GM21576 (cell line): Measurements from ENCODE around the gene STK24.

Experiments
- ATAC-seq: cut with Tn5 transposase; IDR thresholded peaks from one replicate; pipeline ENCODE4 v1.9.1; 2021; ENCODE audit warnings: mild to moderate bottlenecking, moderate library complexity; ENCODE audit not compliant: unreplicated experiment

The STK24 gene

GRCh38 chr13:98493042-98493712 lies 83.7 kb downstream of the STK24 start:
- ATAC-seq = no peak

- no peak for ATAC-seq
These were observed 84.4 kb downstream of the STK24 start for GRCh38 chr13:98492335-98493041.

GRCh38 chr13:98490866-98491265 lies 86.0 kb downstream of the STK24 start:
- no peak for ATAC-seq

DNA sequence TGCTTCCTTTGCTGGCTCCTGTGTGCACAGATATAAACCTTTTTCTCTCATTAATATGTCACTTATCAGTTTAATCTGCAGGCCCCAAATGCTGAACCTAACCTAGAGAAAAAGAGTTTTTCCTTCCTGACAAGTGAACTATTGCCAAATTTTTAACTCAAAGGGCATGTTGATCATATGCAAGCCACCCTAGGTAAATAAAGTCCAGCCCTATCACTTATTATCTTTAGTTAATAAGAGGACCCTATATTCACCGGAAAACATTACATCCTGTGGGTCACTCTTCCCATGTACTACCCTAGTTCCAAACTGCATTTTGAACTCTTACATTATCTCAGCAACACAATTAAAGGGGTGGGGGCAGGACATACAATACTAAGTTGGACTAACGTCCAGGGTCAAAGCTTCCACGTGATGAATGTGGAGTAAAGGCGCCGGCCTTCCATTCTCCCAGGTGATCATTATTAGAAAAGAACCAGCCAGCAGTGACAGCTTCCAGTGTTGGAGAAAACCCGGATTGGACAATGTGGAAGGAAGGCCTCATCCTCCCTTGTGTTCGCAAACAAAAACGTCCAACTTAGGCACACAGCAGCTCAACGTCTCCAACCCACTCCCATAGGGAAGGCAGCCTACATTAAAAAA lies 86.6 kb downstream of the STK24 start:
- ATAC-seq = no peak

DNA sequence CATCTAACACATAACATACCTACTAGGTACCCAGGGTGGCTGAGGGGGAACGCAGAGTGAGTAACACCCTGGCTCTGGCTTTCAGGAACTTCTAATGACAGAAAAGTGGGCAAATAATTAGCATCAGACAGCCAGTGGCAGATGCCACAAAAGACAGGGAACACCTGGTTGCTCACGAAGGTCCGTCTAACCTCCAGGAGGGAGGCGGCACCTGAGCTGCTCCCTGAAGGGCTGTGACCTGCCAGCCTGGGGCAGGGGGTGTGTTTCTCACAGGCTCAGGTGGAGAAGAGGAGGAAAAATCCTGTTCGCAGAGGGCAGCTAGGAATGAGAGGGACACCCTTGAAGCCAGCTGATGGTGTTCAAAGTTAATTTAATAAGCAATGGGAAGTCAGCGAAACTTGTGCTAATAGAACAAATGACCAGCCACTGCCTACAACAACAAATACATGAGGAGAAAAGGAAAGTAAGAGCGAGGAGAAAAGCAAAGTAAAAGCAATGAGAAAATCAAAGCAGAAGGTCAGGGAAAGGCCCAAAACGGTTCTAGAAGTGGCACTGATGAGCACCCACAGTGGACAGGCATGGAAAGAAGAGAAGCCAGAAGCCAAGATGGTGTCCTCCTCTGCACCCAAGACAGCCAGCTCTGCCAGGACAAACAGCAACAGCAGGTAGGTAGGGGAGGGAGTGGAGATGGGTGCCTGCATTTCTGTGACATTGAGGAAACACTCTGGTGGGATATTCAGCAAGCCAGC lies 87.3 kb downstream of the STK24 start:
- no peak for ATAC-seq

GRCh38 chr13:98488736-98489135 lies 88.2 kb downstream of the STK24 start:
- peak; percentile 75 for ATAC-seq

DNA sequence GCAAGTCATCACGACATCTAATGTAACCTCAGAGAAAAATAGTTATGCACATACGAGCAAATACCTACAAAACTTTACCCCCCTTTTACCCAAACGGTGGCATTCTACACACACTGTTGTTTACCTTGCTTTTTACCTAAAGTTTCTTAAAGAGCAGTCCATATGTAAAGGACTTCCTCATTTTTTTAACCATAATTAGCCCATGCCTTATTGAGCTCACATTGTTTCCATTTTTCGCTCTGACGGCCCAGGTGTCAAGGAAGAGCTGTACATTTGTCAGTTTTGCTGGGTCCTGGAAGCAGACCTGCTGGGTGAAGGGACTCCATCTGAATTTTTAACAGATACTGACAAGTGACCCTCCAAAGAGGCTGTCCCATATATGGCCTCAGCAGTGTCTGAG lies 89.4 kb downstream of the STK24 start:
- ATAC-seq = no peak

GRCh38 chr13:98487016-98487415 lies 89.9 kb downstream of the STK24 start:
- no peak for ATAC-seq

- no peak for ATAC-seq
These were observed 90.5 kb downstream of the STK24 start for GRCh38 chr13:98486412-98486811.

DNA sequence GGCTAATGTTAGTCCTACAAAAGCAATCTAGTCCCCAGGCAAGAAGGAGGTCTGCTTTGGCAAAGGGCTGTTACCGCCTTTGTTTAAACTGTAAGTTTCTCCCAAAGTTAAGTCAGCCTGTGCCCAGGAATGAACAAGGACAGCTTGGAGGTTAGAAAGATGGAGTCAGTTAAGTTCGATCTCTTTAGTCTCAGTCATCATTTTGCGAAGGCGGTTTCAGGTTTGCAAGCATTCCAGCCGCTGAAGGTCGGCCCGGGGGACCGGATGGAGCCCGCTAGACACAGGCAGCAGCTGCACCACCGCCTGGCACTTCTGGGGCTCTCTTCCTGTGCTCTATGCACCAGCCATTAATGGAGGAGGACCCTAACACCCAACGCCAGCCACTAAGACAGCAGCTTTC lies 91.3 kb downstream of the STK24 start:
- ATAC-seq = no peak

- peak; percentile 30 for ATAC-seq
These were observed 92.4 kb downstream of the STK24 start for GRCh38 chr13:98484289-98485219.

- no peak for ATAC-seq
These were observed 93.2 kb downstream of the STK24 start for GRCh38 chr13:98483601-98484288.

DNA sequence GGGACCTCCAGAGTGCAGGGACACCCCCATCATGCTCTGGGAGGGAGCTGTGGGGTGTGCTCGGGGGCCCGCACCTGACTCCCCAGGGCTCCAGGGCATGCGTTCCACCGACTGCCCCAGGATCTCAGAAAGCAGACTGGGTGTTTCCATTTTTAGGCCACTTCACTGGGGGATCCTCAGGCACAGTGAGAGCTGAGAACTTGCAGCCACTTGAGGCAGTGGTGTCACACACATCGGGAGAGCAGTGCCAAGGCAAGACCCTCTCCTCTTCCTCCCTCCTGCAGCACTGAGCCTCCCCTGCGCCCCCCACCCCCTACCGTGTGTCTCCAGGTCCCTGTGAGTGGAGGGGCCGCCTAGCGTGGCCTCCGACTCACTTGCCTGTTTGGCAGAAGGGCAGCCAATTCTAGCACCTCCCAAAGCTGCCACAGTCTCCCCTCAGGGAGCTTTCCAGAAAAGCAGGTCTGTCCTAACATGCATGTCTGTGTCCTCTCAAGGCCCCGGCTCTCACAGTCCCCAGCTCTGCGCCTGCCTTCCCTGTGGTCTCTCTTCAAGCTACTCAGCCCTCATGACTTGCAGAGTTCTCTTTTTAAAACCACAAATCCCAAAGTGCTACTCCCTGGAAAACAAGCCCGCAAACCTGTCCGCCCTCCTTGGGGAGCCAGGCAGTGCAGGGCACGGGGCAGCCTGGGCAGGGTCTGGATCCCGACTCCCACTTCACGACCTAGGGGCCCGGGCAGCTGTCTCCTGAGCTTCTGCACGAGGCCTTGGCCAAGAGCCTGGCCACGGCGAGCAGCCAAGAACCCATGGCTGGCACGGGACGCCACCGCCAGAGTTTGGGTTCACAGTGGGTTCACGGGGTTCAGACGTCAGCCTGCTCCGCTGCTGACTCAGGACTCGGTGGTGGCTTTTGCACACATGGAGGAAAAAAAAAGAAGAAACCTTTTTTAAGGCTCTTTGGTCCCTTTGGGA lies 94.1 kb downstream of the STK24 start:
- ATAC-seq = no peak

DNA sequence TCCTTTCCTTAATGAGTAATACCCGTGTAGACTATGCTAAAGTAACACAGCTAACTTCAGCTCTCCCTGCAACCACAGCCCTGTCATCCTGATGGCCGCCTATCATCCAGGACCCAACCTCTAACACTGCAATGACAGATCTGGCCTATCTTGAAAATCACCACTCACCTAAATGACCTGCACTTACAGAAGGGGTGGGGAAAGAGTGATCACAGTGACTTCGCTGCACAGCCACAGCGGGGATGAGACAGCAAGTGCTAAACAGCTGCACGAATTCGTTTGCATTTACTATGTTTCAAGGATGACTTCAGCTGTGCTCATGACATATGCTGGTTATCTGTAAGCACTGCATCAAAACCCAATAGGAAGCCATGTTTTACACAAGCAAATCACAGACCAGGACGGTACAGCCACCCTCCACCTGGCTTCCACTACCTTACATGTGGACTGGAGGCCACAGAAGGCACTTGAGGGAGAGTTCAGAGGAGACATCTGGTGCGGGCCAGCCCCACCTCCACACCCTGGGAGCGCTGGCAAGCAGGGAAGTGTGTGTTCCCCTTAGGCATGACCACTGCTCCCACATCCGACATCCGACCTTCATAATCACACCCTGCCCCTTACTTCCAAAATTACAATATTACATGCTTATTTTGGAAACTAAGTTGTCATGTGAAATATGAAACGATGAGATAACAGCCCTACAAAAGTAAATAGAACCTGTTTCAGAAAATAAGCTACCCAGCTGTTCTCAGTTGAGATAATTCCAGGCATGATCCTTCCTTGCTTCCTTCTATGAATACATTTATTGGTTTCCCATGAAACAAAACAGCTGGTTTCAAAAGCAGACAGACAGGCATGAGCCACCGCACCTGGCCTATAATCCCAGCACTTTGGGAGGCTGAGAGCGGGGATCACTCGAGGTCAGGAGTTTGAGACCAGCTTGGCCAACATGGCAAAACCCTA lies 95.7 kb downstream of the STK24 start:
- ATAC-seq = no peak

DNA sequence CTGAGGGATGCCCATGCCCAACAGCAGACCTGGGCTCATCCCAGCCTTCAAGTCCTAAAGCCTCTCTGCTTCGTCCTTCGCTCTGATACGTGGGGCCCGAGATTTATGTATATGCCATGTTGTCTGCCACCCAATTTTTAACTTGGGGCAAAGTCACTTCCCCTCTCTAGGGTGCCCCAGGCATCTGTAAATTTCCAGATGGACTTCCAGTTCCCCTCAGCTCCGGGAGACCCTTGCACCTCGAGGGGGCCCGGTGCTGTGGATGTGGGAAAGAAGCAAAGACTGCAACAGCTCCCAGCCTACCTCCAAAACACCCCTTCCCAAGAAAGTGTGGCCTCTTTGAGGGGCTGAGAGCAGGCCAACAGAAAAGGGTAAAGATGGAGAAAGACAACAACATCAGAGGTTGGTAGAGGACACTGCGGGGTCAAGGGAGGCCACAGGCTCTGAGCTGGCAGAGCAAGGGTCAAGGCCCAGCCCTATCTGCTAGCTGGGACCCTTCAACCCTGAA lies 97.4 kb downstream of the STK24 start:
- ATAC-seq = no peak

GRCh38 chr13:98478189-98479129 lies 98.4 kb downstream of the STK24 start:
- ATAC-seq = peak; percentile 36
